SU-DHL-6 (cell line): ENCODE measurements around the gene OBSCN.

Experiments
- CTCF ChIP-seq: fragments of 200-600 bp; sonication (generic); IDR thresholded peaks from one replicate; pipeline ENCODE4 v1.5.1; 2017; ENCODE audit warnings: antibody characterized with exemption, mild to moderate bottlenecking, low read length, moderate library complexity; ENCODE audit not compliant: insufficient read depth, poor library complexity, severe bottlenecking
- EZH2phosphoT487 ChIP-seq: fragments of 200-600 bp; sonication (generic), shearing (Covaris generic); conservative IDR thresholded peaks from 2 replicates; pipeline ENCODE4 v1.6.1; 2018; ENCODE audit warnings: mild to moderate bottlenecking, antibody characterized with exemption, low read length, moderate library complexity, mixed read lengths

GRCh38 chr1:228411548-228412430, 203.9 kb downstream of the OBSCN start:
- no peak for TF ChIP-seq CTCF
- TF ChIP-seq EZH2phosphoT487: no peak
